GM10266 (cell line): ENCODE data around the gene CCL13.

ENCODE experiments used
- DNase-seq: peaks from one replicate; pipeline ENCODE4 v3.0.0; 2012; ENCODE audit errors: extremely low spot score
- TF ChIP-seq, protein P1 (sequence below): IDR thresholded peaks from 2 replicates; pipeline ENCODE4 v1.5.1; 2012; ENCODE audit warnings: mild to moderate bottlenecking, low read depth; ENCODE audit not compliant: control insufficient read depth, insufficient read depth; ENCODE audit errors: missing control alignments

CCL13 gene

GRCh38 chr17:34368196-34368945 lies 12.1 kb downstream of the CCL13 start:
- DNase-seq, result no peak
- TF ChIP-seq, protein P1, sequence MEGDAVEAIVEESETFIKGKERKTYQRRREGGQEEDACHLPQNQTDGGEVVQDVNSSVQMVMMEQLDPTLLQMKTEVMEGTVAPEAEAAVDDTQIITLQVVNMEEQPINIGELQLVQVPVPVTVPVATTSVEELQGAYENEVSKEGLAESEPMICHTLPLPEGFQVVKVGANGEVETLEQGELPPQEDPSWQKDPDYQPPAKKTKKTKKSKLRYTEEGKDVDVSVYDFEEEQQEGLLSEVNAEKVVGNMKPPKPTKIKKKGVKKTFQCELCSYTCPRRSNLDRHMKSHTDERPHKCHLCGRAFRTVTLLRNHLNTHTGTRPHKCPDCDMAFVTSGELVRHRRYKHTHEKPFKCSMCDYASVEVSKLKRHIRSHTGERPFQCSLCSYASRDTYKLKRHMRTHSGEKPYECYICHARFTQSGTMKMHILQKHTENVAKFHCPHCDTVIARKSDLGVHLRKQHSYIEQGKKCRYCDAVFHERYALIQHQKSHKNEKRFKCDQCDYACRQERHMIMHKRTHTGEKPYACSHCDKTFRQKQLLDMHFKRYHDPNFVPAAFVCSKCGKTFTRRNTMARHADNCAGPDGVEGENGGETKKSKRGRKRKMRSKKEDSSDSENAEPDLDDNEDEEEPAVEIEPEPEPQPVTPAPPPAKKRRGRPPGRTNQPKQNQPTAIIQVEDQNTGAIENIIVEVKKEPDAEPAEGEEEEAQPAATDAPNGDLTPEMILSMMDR, result no peak

DNA sequence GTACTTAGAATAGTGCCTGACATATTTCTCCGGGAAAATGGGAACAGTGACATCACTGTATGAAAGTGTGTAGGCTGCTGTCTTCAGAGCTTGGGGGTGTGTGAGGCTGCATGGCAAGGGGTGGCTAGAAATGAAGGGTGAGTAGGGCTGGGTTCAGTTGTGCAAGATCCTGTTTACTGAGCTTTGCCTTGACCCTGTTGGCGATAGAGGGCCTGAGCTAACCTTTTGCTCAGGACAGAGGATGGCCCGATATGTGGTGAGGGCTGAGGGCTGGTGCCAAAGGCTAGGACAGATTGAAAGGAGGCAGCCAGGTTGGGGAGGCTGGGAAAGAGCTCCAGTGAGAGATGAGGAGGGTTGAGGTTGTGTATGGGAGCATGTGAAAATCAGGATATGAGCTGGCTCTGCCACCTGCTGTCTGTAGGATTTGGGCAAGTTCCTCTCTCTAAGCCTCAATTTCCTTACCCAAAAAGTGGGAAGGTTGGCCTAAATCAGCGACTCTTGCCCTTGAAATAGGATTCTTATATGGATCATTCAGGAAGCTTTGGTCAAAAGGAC lies 12.7 kb downstream of the CCL13 start:
- TF ChIP-seq, protein P1, result no peak
- no peak for DNase-seq

GRCh38 chr17:34369571-34369970 lies 13.3 kb downstream of the CCL13 start:
- TF ChIP-seq, protein P1, result no peak
- DNase-seq, result no peak

DNA sequence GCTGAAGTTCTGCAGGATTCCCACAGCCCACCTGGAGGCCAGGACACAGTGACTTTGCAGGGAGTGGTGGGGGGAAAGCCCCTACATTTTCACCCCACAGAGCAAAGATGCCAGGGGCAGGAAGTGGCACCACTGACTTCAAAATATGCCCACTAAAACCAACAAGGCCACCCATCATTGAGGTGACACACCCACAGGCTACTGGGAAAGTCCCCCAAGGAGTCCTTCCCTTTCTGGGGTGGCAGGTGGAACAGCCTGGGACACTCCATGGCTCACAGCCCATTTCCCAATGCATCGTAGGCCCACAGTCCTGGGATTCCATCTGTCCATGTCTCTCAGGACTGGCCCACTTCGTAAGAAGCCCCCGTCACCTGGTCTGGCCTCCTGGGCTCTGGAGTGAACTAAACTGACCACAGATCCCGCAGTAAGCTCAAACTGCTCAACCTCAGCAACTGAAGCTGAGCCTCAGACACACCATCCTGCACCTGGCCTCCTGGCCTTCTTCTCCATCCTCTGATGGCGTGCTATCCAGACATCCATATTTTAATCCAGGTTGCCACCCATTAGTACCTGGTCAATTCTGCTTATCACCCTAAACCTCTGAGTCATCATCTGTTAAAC lies 14.2 kb downstream of the CCL13 start:
- TF ChIP-seq, protein P1, result no peak
- no peak for DNase-seq

GRCh38 chr17:34370997-34371395 lies 14.7 kb downstream of the CCL13 start:
- TF ChIP-seq, protein P1, result no peak
- no peak for DNase-seq

DNA sequence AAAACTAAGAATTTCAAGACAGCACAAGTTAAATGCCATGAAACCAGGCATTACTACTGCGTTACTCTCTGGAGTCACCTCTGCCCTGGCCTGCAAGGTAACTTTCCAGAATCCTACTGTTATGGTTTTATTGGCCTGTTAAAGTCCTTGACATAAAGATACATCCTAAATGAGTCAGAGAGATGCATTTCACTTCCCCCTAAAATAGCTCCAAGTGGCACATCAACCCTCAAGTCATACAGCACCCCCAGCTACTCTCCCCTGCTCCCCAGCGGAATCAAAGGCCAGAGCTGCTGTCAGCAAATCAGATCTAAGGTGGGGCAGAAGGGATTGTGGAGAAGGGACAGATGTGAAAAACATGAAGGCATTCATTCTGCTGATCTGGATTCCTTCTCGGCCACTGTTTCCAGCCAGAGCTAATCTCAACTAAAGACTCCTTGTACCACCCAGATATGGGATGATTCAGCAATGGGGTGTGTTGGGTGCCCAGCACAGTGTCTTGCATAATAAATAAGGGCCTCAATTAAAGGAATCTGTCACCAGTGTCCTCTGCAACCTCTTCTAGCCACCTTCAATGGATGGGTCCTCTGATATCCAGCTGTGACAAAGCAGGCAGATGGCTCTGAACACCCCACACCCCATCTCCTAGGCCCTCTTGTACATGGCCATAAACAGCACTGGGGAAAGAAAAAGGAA lies 15.3 kb downstream of the CCL13 start:
- TF ChIP-seq, protein P1, result no peak
- no peak for DNase-seq

- no peak for DNase-seq
- TF ChIP-seq, protein P1, result no peak
Measured at GRCh38 chr17:34374457-34374856, 18.2 kb downstream of the CCL13 start.
